Stimulated activated CD4-positive, alpha-beta T cell treated with anti-CD3 and anti-CD28 coated beads, Interleukin-1b, Interleukin-23, amount 100 ng/mL, for 4 hours (primary cell): ENCODE results near the gene THRB.

Experiments used
- DNase-seq, 2 donors: peaks; one replicate each; pipeline ENCODE4 v3.0.0-alpha.2; 2020; ENCODE audit warnings: low read depth in 2 of 2

The THRB gene

DNA sequence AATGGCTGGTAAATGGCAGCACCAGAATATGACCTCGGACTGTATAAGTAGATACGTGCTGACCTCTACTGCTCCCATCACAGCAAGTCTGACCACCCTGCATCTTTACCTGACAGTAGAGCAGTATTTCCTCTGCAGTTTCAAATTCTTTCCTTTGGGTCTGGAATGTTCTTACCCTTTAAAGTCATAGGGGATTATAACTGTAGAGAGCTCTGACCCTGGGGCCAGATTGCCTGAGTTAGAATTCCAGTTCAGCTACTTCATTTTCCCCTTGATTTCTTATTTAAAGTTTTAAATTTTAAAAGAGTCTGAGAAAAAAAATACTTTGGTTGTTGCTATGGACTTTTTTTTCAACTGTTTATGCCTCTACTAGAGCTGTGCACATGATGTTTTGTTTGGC lies 311.9 kb downstream of the THRB start:
- no peak for DNase-seq

- DNase-seq: no peak
Measured at GRCh38 chr3:24181256-24181655, 313.4 kb downstream of the THRB start.

- DNase-seq: no peak
Measured at GRCh38 chr3:24180616-24181015, 314.0 kb downstream of the THRB start.

GRCh38 chr3:24177201-24177600 lies 317.4 kb downstream of the THRB start:
- DNase-seq: no peak

- no peak for DNase-seq
Measured at GRCh38 chr3:24174614-24175013, 320.0 kb downstream of the THRB start.

DNA sequence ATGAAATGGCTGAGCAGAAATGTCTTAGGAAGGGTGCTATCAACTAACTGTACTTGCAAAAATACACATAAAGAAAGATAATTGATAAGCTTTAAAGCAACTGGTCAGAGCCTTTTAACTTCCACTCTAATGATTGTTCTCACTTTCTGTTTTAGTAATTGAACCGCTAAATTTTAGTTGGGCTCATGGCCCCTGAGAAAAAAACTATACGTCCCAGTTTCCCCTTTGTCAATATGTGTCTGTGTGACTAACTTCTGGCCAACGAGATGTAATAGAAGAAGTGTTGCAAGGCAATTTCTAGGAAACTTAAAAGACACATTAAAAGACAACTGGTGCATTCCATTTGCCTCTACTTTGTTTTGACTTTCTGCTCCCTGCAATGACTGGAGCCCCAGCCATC lies 325.7 kb downstream of the THRB start:
- no peak for DNase-seq

- DNase-seq: no peak
Measured at GRCh38 chr3:24167429-24167828, 327.2 kb downstream of the THRB start.

GRCh38 chr3:24166515-24166914 lies 328.1 kb downstream of the THRB start:
- DNase-seq: no peak

- DNase-seq: no peak
Measured at GRCh38 chr3:24165603-24165982, 329.1 kb downstream of the THRB start.

GRCh38 chr3:24164967-24165602 lies 329.6 kb downstream of the THRB start:
- DNase-seq: no peak

DNA sequence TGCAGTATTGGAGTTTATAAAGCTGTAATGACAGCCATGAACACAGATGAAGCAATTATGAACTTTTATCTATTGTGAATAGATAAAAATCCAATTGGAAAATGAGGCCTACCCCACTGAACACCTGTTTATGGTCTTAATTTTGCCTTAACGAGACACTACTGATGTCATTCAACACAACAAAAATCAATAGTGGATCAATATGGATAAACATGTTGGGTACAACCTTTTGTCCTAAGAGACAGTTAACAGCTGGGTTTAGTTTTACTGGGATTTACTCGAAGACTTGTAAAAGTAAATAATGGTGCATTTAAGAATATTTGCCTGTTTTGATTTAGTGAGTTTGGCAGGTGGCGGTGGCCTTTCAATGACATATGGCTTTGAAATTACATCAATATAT lies 331.7 kb downstream of the THRB start:
- no peak for DNase-seq

GRCh38 chr3:24161841-24162240 lies 332.8 kb downstream of the THRB start:
- DNase-seq: no peak

GRCh38 chr3:24160424-24161095 lies 334.1 kb downstream of the THRB start:
- DNase-seq: no peak

DNA sequence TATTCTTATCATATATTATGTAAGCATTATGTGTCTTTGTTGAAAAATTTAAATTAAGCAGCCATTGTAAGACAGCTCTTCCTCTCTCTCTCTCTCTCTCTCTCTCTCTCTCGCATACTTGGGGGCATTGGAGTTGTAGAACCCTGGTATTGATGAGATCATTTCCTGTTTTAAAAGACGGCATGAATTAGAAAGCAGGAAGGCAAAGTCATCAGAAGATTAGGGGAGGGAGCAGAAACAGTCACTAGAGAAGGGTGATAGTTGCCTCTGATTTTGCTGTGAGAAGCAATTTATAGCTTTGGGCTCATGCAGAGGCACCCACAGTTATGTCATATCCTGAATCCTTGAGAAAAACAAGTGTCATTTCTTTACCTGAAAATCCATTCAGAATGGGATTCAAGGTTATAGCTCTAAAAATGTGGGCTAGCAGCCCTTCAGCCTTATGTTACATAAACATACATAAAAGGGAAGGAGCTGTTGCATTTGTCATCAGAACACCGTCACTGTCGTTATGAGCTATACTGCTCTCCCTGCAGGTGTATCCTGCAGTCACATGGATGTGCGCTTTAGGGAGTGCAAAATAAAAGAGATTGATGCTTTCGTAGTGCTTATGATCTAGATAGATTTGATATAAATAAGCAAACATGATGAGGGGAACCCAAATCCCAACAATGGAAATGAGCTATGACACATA lies 335.7 kb downstream of the THRB start:
- DNase-seq: no peak

GRCh38 chr3:24157106-24157505 lies 337.5 kb downstream of the THRB start:
- no peak for DNase-seq

GRCh38 chr3:24156466-24156865 lies 338.2 kb downstream of the THRB start:
- no peak for DNase-seq

DNA sequence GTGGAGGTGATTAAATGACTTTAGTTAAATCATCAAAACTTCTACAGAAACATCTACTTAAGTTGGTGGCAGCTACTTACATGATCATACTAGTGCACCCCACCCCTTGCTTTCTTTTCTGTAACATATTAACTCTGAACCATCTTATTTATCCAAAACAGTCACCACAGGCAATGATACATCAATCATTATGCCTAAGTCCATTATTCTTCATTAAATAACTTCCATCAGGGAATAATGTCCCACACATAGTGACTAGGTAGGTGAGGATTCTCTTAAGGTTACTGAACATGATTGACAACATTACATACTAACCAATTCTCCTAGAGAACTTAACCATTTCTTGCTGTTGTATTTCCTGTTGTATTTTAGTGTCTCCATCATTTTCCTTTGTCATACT lies 339.4 kb downstream of the THRB start:
- no peak for DNase-seq

- no peak for DNase-seq
Measured at GRCh38 chr3:24154781-24155180, 339.9 kb downstream of the THRB start.

- no peak for DNase-seq
Measured at GRCh38 chr3:24154013-24154695, 340.5 kb downstream of the THRB start.

GRCh38 chr3:24151594-24151993 lies 343.1 kb downstream of the THRB start:
- DNase-seq: no peak

DNA sequence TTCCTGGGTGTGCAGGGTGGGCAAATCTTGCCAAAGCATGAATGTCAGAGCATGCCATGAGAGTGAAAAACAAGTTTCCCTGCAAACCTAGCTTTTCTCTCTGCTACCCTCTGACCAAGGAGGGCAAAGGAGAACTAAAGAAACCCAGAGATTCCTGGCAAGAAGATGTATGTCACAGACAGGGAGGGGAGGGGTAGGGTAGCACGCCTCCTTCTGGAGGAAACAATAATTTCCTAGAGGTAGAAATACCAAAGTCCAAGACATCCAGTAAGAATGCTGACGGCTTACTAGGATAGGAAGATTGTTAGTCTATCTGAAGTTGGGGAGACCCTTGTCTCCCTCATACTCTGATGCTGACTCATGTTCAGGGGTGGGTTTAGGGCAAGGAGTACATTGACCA lies 345.6 kb downstream of the THRB start:
- DNase-seq: no peak

GRCh38 chr3:24145981-24146822 lies 348.4 kb downstream of the THRB start:
- no peak for DNase-seq
